GM12801 (cell line): ENCODE data around the gene TAPBPL.

ENCODE experiments used
- TF ChIP-seq, protein P1 (sequence below): IDR thresholded peaks from one replicate; pipeline ENCODE4 v1.5.1; 2011; ENCODE audit warnings: control low read depth; ENCODE audit not compliant: insufficient read length; ENCODE audit errors: extremely low read depth

Gene TAPBPL

DNA sequence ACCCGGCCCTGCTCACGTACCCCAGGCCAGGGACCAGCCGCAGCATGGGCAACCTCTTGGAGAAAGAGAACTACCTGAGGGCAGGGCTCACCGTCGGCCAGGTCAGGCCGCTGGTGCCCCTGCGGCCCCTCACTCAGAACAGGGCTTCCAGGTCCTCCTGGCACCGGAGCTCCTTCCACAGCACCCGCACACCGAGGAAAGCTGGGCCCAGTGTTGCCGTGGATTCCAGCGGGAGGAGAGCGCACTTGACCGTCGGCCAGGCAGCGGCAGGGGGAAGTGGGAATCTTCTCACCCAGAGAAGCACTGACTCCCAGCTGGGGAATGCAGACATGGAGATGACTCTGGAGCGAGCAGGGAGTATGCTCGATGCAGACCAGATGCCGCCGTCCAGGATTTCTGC, 26.6 kb downstream of the TAPBPL start:
- TF ChIP-seq, protein P1, sequence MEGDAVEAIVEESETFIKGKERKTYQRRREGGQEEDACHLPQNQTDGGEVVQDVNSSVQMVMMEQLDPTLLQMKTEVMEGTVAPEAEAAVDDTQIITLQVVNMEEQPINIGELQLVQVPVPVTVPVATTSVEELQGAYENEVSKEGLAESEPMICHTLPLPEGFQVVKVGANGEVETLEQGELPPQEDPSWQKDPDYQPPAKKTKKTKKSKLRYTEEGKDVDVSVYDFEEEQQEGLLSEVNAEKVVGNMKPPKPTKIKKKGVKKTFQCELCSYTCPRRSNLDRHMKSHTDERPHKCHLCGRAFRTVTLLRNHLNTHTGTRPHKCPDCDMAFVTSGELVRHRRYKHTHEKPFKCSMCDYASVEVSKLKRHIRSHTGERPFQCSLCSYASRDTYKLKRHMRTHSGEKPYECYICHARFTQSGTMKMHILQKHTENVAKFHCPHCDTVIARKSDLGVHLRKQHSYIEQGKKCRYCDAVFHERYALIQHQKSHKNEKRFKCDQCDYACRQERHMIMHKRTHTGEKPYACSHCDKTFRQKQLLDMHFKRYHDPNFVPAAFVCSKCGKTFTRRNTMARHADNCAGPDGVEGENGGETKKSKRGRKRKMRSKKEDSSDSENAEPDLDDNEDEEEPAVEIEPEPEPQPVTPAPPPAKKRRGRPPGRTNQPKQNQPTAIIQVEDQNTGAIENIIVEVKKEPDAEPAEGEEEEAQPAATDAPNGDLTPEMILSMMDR: no peak

DNA sequence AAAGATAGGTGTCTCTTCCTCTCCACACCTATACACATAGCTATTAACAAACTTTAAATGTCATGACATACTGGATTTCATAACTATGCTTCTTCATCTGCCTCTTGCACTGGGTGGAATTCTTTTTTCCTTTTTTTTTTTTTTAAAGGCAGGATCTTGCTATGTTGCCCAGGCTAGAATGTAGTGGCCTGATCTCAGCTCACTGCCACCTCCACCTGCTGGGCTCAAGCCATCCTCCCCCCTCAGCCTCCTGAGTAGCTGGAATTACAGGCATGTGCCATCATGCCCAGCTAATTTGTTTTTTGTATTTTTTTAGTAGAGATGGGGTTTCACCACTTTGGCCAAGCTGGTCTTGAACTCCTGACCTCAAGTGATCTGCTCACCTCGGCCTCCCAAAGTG, 36.4 kb downstream of the TAPBPL start:
- TF ChIP-seq, protein P1: no peak

DNA sequence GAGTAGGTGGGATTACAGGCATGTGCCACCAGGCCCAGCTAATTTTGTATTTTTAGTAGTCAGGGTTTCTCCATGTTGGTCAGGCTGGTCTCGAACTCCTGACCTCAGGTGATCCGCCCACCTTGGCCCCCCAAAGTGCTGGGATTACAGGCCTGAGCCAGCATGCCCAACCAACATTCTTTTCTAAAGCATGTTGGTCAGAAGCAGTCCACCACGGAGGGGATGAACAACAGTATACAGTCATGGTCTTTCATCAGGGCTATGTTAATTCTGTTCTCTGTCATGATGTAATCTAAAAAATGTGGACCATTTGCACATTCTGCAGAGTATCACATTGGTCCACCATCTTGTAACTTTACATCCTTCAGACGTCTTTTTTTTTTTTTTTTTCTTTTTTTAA, 37.6 kb downstream of the TAPBPL start:
- TF ChIP-seq, protein P1: no peak

DNA sequence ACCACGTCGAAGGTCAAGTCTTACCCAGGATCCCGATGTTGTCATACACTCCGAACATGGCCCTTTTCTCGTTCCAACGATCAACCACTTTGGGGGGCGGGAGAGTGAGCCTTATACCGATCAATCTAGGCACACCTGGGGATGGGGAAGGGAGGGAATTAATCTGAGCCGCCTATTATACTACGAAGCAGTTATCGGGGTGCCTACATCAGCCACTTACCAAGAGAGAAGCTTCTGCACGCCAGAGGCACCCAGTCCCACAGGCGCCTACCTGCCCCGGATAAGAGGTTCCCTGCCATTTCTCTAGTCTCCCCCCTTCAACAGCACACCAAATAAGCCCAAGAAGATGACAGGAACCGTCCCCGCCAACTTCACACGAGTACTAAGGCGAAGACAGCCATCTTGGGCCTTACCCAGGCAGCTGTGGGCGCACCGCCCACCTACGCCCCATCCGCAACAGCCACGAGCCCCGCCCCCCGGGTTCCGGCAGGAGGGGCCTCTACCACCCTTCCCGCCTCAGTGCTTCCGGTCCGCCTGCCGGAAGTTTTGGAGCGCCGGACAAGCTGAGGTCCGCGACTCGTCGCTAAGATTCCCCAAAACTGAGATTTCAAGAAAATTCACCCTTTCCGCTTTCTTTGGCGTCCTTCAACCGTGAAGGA, 41.1 kb downstream of the TAPBPL start, which contains the start of gene MRPL51:
Gene MRPL51, minus strand, starts transcription at position 425 of the 659 bp plus-strand sequence. Its CDS starts 126 bp downstream, at position 299.
- TF ChIP-seq, protein P1: no peak

DNA sequence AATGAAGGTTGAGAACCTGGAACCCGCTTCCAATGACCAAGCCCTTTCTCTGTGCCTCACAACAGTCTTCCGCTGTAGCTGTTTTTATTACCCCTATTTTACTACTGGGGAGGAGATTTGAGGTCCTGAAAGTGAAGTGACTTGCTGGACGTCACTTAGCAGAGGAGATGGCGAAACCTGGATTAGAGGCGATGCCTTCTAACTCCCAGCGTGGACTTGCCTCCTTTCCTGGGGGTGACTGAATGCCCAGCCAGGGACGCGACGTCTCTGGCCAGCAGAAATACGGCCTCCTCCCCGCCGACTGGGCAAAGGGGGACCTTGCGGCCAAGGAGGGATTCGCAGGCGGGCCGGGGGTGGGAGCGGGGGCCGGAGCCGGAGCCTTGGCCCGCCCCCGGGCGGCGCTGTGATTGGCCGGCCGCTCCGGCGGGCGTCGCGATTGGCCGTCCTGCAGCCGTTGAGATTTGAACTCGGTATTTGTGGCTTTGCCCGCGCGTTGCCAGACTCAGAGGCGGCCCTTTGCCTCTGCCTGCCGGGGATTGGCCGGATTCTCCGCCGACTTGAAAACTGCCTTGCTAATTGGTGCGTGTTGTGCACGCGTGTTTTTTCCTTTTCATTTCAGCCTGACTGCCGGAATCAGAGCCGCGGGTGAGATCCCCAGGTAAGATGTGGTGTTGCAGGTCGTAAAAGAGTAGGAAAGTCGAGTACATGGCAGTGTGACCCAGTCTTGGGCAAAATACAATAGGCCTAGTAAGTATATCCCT, 41.8 kb downstream of the TAPBPL start, which contains the start of gene NCAPD2:
Gene NCAPD2, plus strand, starts transcription at position 606 of the 761 bp plus-strand sequence. CDS start 997 bp downstream, outside the sequence.
- TF ChIP-seq, protein P1: no peak

DNA sequence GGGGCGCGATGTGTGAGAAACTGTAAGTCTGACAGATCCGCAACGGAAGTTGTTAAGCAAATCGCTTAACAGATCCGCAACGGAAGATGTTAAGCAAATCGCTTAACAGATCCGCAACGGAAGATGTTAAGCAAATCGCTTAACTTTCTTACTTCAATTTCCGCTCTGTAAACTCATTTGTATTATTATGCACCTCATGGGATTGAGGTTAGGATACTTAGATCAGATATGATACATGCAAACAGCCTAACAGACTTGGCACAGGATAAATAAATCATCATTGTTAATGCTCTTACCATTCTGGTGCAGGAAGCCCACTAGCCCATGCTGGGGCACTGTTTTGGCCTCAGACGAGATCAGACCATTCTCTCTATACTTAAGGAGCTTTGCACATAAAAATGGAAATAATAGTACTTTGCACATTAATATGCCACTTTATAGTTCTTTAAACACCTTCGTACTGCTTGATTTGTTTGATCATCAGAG, 42.5 kb downstream of the TAPBPL start:
- TF ChIP-seq, protein P1: no peak

DNA sequence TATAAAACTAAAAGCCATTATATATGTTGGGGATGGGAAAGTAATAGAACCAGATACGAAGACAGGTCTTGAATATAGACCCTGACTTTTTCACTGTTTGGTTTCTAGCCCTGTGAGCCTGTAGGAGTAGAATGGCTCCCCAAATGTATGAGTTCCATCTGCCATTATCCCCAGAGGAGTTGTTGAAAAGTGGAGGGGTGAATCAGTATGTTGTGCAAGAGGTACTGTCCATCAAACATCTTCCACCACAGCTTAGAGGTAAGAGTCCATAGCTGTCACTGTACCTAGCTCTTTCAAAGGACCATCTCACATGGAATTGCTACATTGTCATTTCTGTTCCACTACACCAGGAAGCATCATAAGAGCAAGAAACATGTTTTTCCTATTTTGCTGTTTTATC, 43.1 kb downstream of the TAPBPL start:
- TF ChIP-seq, protein P1: no peak
